Measurements from ENCODE around the gene CDC6.
A peak's percentile ranks its signal among the peaks of the same experiment; 100 is the strongest.

CDC6 gene

GRCh38 chr17:40348562-40349476 is 61.1 kb downstream of the CDC6 start:
- Histone ChIP-seq H3K36me3 (replicated peaks) (no peaks in the 10 kb centered on the region; the same call in 1 of the 2 replicates), H3K27me3 (ENCODE audit: low read depth) (no peaks in the 10 kb centered on the region), H3K9me3 (no peaks in the 10 kb centered on the region), H3K4me1 (peaks cover 31% of the 10 kb centered on the region), H3K4me3 (no peak overlapping the region)
- in situ Hi-C loops (cut with MboI; ENCODE audit: low sequenced_read_pairs), result no loop called here
- no peak for DNase-seq (ENCODE audit: low spot score in 2 of 2)

GRCh38 chr17:40349477-40349894 is 61.8 kb downstream of the CDC6 start:
- Histone ChIP-seq H3K36me3 (replicated peaks) (no peaks in the 10 kb centered on the region; the same call in 1 of the 2 replicates), H3K9me3 (no peaks in the 10 kb centered on the region), H3K4me1 (peaks cover 31% of the 10 kb centered on the region), H3K4me3 (no peak overlapping the region), H3K27me3 (ENCODE audit: low read depth) (no peaks in the 10 kb centered on the region)
- in situ Hi-C loops (cut with MboI; ENCODE audit: low sequenced_read_pairs), result no loop called here
- no peak for DNase-seq (ENCODE audit: low spot score in 2 of 2)

- Histone ChIP-seq H3K4me3 (no peak overlapping the region), H3K9me3 (no peaks in the 10 kb centered on the region), H3K4me1 (peaks cover 30% of the 10 kb centered on the region), H3K27me3 (ENCODE audit: low read depth) (no peaks in the 10 kb centered on the region), H3K36me3 (replicated peaks) (peaks cover under 1% of the 10 kb centered on the region)
- DNase-seq (ENCODE audit: low spot score in 2 of 2), result peak; percentile 15 to 69
- in situ Hi-C loops (cut with MboI; ENCODE audit: low sequenced_read_pairs), result loop anchor here (5.0 kb wide), 1 partner anchor 48 kb away; no protein-coding TSS in a partner anchor
Observed at GRCh38 chr17:40349895-40350688, 62.4 kb downstream of the CDC6 start.

- Histone ChIP-seq H3K27me3 (ENCODE audit: low read depth) (no peaks in the 10 kb centered on the region), H3K9me3 (no peaks in the 10 kb centered on the region), H3K36me3 (replicated peaks) (peaks cover 6% of the 10 kb centered on the region), H3K4me3 (no peak overlapping the region), H3K4me1 (peaks cover 23% of the 10 kb centered on the region)
- in situ Hi-C loops (cut with MboI; ENCODE audit: low sequenced_read_pairs), result loop anchor here (5.0 kb wide), 1 partner anchor 49 kb away; no protein-coding TSS in a partner anchor
- DNase-seq (ENCODE audit: low spot score in 2 of 2), result peak in 1 of 2 experiments; percentile 10
Observed at GRCh38 chr17:40350689-40351358, 63.1 kb downstream of the CDC6 start.

GRCh38 chr17:40351359-40352236 is 63.9 kb downstream of the CDC6 start:
- Histone ChIP-seq H3K4me3 (no peak overlapping the region), H3K27me3 (ENCODE audit: low read depth) (no peaks in the 10 kb centered on the region), H3K9me3 (no peaks in the 10 kb centered on the region), H3K36me3 (replicated peaks) (peaks cover 6% of the 10 kb centered on the region), H3K4me1 (peaks cover 15% of the 10 kb centered on the region)
- no peak for DNase-seq (ENCODE audit: low spot score in 2 of 2)
- in situ Hi-C loops (cut with MboI; ENCODE audit: low sequenced_read_pairs), result loop anchor here (5.0 kb wide), 1 partner anchor 49 kb away; no protein-coding TSS in a partner anchor

GRCh38 chr17:40352237-40352778 is 64.6 kb downstream of the CDC6 start:
- in situ Hi-C loops (cut with MboI; ENCODE audit: low sequenced_read_pairs), result loop anchor here (5.0 kb wide), 1 partner anchor 50 kb away; no protein-coding TSS in a partner anchor
- Histone ChIP-seq H3K4me1 (peaks cover 10% of the 10 kb centered on the region), H3K27me3 (ENCODE audit: low read depth) (no peaks in the 10 kb centered on the region), H3K36me3 (replicated peaks) (peaks cover 6% of the 10 kb centered on the region), H3K9me3 (no peaks in the 10 kb centered on the region), H3K4me3 (no peak overlapping the region)
- DNase-seq (ENCODE audit: low spot score in 2 of 2), result no peak

- Histone ChIP-seq H3K36me3 (replicated peaks) (peaks cover 6% of the 10 kb centered on the region), H3K27me3 (ENCODE audit: low read depth) (no peaks in the 10 kb centered on the region), H3K9me3 (no peaks in the 10 kb centered on the region), H3K4me1 (peaks cover 10% of the 10 kb centered on the region), H3K4me3 (no peak overlapping the region)
- in situ Hi-C loops (cut with MboI; ENCODE audit: low sequenced_read_pairs), result loop anchor here (5.0 kb wide), 1 partner anchor 51 kb away; no protein-coding TSS in a partner anchor
- no peak for DNase-seq (ENCODE audit: low spot score in 2 of 2)
Observed at GRCh38 chr17:40352779-40353394, 65.2 kb downstream of the CDC6 start.

All from HAP-1 (cell line).